SU-DHL-6 (cell line): ENCODE data around the gene STRIT1.

ENCODE experiments used
- H2AFZ ChIP-seq: fragments of 200-600 bp; sonication (generic); 2 replicates; pipeline ENCODE4 v1.6.1; 2014; ENCODE audit warnings: low read depth, mild to moderate bottlenecking, moderate library complexity, mixed read lengths, antibody characterized with exemption, low read length; ENCODE audit not compliant: severe bottlenecking
- H3F3A ChIP-seq: fragments of 200-600 bp; shearing (Covaris generic); 2 replicates; pipeline ENCODE4 v1.6.0; 2016; ENCODE audit warnings: antibody characterized with exemption, mild to moderate bottlenecking; ENCODE audit not compliant: insufficient read depth
- H3K27ac ChIP-seq: fragments of 200-600 bp; sonication (generic); 2 replicates; pipeline ENCODE4 v1.5.1; 2016; ENCODE audit warnings: low read depth, mild to moderate bottlenecking, low read length, moderate library complexity, mixed read lengths
- H3K27me3 ChIP-seq: fragments of 200-600 bp; sonication (generic), shearing (Covaris generic); 2 replicates; pipeline ENCODE4 v1.6.0; 2014; ENCODE audit warnings: mild to moderate bottlenecking, low read length
- H3K36me3 ChIP-seq: fragments of 200-600 bp; sonication (generic); 2 replicates; pipeline ENCODE4 v1.6.1; 2014; ENCODE audit warnings: mild to moderate bottlenecking, low read length, mixed read lengths
- H3K4me2 ChIP-seq: fragments of 300-600, 200-600 bp; shearing (Covaris generic), sonication (generic); 2 replicates; pipeline ENCODE4 v1.6.0; 2014; ENCODE audit warnings: low read length, low read depth, mild to moderate bottlenecking; ENCODE audit not compliant: poor library complexity, severe bottlenecking
- H3K4me3 ChIP-seq: fragments of 200-600 bp; sonication (generic); 2 replicates; pipeline ENCODE4 v1.5.1; 2014; ENCODE audit warnings: antibody characterized with exemption, low read length, mild to moderate bottlenecking, mixed read lengths; ENCODE audit not compliant: insufficient read depth, poor library complexity, severe bottlenecking
- H3K79me2 ChIP-seq: fragments of 200-600 bp; sonication (generic); 2 replicates; pipeline ENCODE4 v1.6.1; 2014; ENCODE audit warnings: mild to moderate bottlenecking, low read length, moderate library complexity; ENCODE audit not compliant: insufficient read depth
- H3K9ac ChIP-seq: fragments of 200-600 bp; sonication (generic); 2 replicates; pipeline ENCODE4 v1.7.0; 2014; ENCODE audit warnings: mild to moderate bottlenecking, low read length
- H3K9me2 ChIP-seq: fragments of 200-600 bp; sonication (generic); replicated peaks from 2 replicates; pipeline ENCODE4 v1.6.1; 2014; ENCODE audit warnings: low read length; ENCODE audit not compliant: insufficient read depth
- H3K9me3 ChIP-seq: fragments of 200-600 bp; sonication (generic); 2 replicates; pipeline ENCODE4 v1.6.1; 2014; ENCODE audit warnings: low read length, mixed read lengths; ENCODE audit not compliant: insufficient read depth
- H4K20me1 ChIP-seq: fragments of 200-600 bp; sonication (generic); 2 replicates; pipeline ENCODE4 v1.6.1; 2014; ENCODE audit warnings: low read depth, mild to moderate bottlenecking, antibody characterized with exemption, low read length, moderate library complexity, mixed read lengths
- EZH2phosphoT487 ChIP-seq: fragments of 200-600 bp; sonication (generic), shearing (Covaris generic); conservative IDR thresholded peaks from 2 replicates; pipeline ENCODE4 v1.6.1; 2018; ENCODE audit warnings: mild to moderate bottlenecking, antibody characterized with exemption, low read length, moderate library complexity, mixed read lengths
- TF ChIP-seq, protein P1 (sequence below): fragments of 200-600 bp; sonication (generic); IDR thresholded peaks from one replicate; pipeline ENCODE4 v1.5.1; 2017; ENCODE audit warnings: antibody characterized with exemption, mild to moderate bottlenecking, low read length, moderate library complexity; ENCODE audit not compliant: insufficient read depth, poor library complexity, severe bottlenecking

STRIT1 gene

DNA sequence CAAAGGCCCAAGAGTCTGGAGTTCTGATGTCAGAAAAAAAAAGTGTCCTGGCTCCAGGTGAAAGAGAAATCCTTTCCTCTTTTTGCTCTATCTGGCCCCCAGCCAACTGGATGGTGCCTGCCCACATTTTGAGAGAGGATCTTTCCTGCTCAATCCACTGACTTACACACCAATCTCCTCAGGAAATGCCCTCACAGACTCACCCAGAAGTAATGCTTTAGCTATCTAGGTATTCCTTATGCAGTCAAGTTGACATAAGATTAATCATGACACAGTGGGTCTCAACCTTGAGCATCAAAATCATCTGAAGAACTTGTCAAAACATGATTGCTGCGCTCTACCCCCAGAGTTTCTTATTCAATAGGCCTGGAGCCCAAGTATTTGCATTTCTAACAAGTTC, 31.2 kb downstream of the STRIT1 start:
- Histone ChIP-seq H3K4me3 (no peak overlapping the region), H3F3A (no peaks in the 10 kb centered on the region), H3K27ac (no peak overlapping the region), H4K20me1 (no peaks in the 10 kb centered on the region), H3K4me2 (no peak overlapping the region), H3K9ac (no peak overlapping the region), H3K36me3 (0 out of 2 replicates have a peak, but pooled peaks cover 3% of the 10 kb centered on the region), H3K79me2 (no peaks in the 10 kb centered on the region), H3K9me2 (no peaks in the 10 kb centered on the region), H3K9me3 (no peaks in the 10 kb centered on the region), H3K27me3 (no peaks in the 10 kb centered on the region), H2AFZ (no peak overlapping the region)
- no peak for TF ChIP-seq EZH2phosphoT487
- TF ChIP-seq, protein P1, sequence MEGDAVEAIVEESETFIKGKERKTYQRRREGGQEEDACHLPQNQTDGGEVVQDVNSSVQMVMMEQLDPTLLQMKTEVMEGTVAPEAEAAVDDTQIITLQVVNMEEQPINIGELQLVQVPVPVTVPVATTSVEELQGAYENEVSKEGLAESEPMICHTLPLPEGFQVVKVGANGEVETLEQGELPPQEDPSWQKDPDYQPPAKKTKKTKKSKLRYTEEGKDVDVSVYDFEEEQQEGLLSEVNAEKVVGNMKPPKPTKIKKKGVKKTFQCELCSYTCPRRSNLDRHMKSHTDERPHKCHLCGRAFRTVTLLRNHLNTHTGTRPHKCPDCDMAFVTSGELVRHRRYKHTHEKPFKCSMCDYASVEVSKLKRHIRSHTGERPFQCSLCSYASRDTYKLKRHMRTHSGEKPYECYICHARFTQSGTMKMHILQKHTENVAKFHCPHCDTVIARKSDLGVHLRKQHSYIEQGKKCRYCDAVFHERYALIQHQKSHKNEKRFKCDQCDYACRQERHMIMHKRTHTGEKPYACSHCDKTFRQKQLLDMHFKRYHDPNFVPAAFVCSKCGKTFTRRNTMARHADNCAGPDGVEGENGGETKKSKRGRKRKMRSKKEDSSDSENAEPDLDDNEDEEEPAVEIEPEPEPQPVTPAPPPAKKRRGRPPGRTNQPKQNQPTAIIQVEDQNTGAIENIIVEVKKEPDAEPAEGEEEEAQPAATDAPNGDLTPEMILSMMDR: no peak

DNA sequence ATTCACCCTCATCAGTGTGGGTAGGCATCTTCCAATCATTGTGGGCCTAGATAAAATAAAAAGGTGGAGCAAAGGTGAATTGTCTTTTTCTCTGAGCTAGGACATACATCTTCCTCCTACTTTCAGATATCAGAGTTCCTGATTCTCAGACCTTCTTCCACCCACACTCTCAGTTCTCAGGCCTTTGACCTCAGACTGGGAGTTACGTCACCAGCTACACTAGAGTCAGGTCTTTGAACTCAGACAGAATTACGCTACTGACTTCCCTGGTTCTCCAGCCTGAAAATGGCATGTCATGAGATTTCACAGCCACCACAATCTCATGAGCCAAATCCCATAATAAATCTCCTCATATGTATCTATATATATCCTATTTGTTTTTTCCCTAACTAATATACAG, 39.0 kb downstream of the STRIT1 start:
- Histone ChIP-seq H3K9ac (no peak overlapping the region), H3K9me3 (no peaks in the 10 kb centered on the region), H3K9me2 (no peaks in the 10 kb centered on the region), H4K20me1 (no peaks in the 10 kb centered on the region), H3K36me3 (no peaks in the 10 kb centered on the region), H3K4me2 (no peak overlapping the region), H3K27me3 (no peaks in the 10 kb centered on the region), H3F3A (no peaks in the 10 kb centered on the region), H2AFZ (no peak overlapping the region), H3K27ac (no peak overlapping the region), H3K4me3 (no peak overlapping the region), H3K79me2 (no peaks in the 10 kb centered on the region)
- TF ChIP-seq, protein P1: no peak
- TF ChIP-seq EZH2phosphoT487: no peak

DNA sequence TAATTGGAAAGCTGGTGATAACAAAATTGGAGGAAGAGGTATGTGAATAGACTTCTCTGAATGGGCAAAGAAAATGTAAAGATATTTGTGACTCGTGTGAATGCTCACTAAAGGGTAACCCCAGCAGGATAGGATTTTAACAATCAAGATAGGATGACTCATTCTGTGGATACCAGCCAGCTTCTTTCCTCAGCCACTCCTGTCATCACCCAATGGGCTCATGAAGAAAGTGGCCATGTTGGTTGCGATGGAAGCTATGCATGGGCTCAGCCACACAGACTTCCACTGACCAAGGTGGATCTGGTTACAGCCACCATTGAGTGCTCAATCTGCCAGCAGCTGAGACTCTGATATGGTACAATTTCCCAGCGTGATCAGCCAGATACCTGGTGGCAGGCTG, 40.9 kb downstream of the STRIT1 start:
- Histone ChIP-seq H3F3A (no peaks in the 10 kb centered on the region), H3K36me3 (no peaks in the 10 kb centered on the region), H3K27me3 (no peaks in the 10 kb centered on the region), H3K9me2 (no peaks in the 10 kb centered on the region), H2AFZ (no peak overlapping the region), H3K79me2 (no peaks in the 10 kb centered on the region), H3K9ac (no peak overlapping the region), H3K4me3 (no peak overlapping the region), H4K20me1 (no peaks in the 10 kb centered on the region), H3K4me2 (no peak overlapping the region), H3K27ac (no peak overlapping the region), H3K9me3 (no peaks in the 10 kb centered on the region)
- TF ChIP-seq, protein P1: no peak
- no peak for TF ChIP-seq EZH2phosphoT487
